ENCODE data around the gene DISC1. TPM values are rescaled to one million over a fixed set of nuclear protein-coding genes. Genes with fewer than 3 reads are reported as not detected.
"Not testable (repeated sequence)": the region's sequence is repeated elsewhere in the genome, so short reads cannot be mapped to it uniquely, and the experiment has no call there.

The DISC1 gene
- total RNA-seq, 1 donor from 2014 or later, result 4.7 TPM

GRCh38 chr1:231613419-231614349, 12.9 kb upstream of the DISC1 start:
- peaks cover 3% of the 10 kb centered on the region for H3K4me1 Mint-ChIP-seq (ENCODE audit: unreplicated experiment)
- H3K27me3 Mint-ChIP-seq, result peaks cover 54% of the 10 kb centered on the region
- peaks cover 5% of the 10 kb centered on the region for H3K9me3 Mint-ChIP-seq
- peak overlapping the region; percentile 5 for H3K27ac Mint-ChIP-seq
- DNase-seq (ENCODE audit: extremely low spot score, unreplicated experiment), result no peak
- no peak for TF ChIP-seq CTCF (conservative IDR thresholded peaks at IDR 0.05)
- no peak overlapping the region for H3K4me3 Mint-ChIP-seq
- H3K36me3 Mint-ChIP-seq, result peaks cover 4% of the 10 kb centered on the region

- peaks cover 5% of the 10 kb centered on the region for H3K9me3 Mint-ChIP-seq
- H3K36me3 Mint-ChIP-seq, result no peaks in the 10 kb centered on the region
- no peak for TF ChIP-seq CTCF (conservative IDR thresholded peaks at IDR 0.05)
- no peak for DNase-seq (ENCODE audit: extremely low spot score, unreplicated experiment)
- no peak overlapping the region for H3K27ac Mint-ChIP-seq
- peaks cover 48% of the 10 kb centered on the region for H3K27me3 Mint-ChIP-seq
- peaks cover 3% of the 10 kb centered on the region for H3K4me1 Mint-ChIP-seq (ENCODE audit: unreplicated experiment)
- H3K4me3 Mint-ChIP-seq, result no peak overlapping the region
Observed at GRCh38 chr1:231616667-231617066, 9.9 kb upstream of the DISC1 start.

GRCh38 chr1:231618609-231619256, 7.9 kb upstream of the DISC1 start:
- DNase-seq (ENCODE audit: extremely low spot score, unreplicated experiment), result no peak
- H3K27me3 Mint-ChIP-seq, result peaks cover 55% of the 10 kb centered on the region
- TF ChIP-seq CTCF (conservative IDR thresholded peaks at IDR 0.05), result no peak
- H3K27ac Mint-ChIP-seq, result no peak overlapping the region
- no peak overlapping the region for H3K4me3 Mint-ChIP-seq
- H3K36me3 Mint-ChIP-seq, result no peaks in the 10 kb centered on the region
- H3K4me1 Mint-ChIP-seq (ENCODE audit: unreplicated experiment), result no peaks in the 10 kb centered on the region
- H3K9me3 Mint-ChIP-seq, result peaks cover 8% of the 10 kb centered on the region

GRCh38 chr1:231619257-231619634, 7.3 kb upstream of the DISC1 start:
- no peak overlapping the region for H3K27ac Mint-ChIP-seq
- no peak overlapping the region for H3K4me3 Mint-ChIP-seq
- no peaks in the 10 kb centered on the region for H3K36me3 Mint-ChIP-seq
- DNase-seq (ENCODE audit: extremely low spot score, unreplicated experiment), result no peak
- no peaks in the 10 kb centered on the region for H3K4me1 Mint-ChIP-seq (ENCODE audit: unreplicated experiment)
- TF ChIP-seq CTCF (conservative IDR thresholded peaks at IDR 0.05), result no peak
- peaks cover 4% of the 10 kb centered on the region for H3K9me3 Mint-ChIP-seq
- peaks cover 57% of the 10 kb centered on the region for H3K27me3 Mint-ChIP-seq

GRCh38 chr1:231625042-231625441, 1.5 kb upstream of the DISC1 start:
- not testable (repeated sequence) for H3K27ac Mint-ChIP-seq; DNase-seq (ENCODE audit: extremely low spot score, unreplicated experiment); H3K9me3 Mint-ChIP-seq; H3K36me3 Mint-ChIP-seq
- peaks cover 13% of the 10 kb centered on the region for H3K4me1 Mint-ChIP-seq (ENCODE audit: unreplicated experiment)
- H3K4me3 Mint-ChIP-seq, result peak overlapping the region; percentile 71
- peaks cover 52% of the 10 kb centered on the region for H3K27me3 Mint-ChIP-seq

GRCh38 chr1:231625975-231626534, 535 bp upstream of the DISC1 start:
- no peak for TF ChIP-seq CTCF (conservative IDR thresholded peaks at IDR 0.05)
- peak overlapping the region; percentile 63 for H3K27ac Mint-ChIP-seq
- DNase-seq (ENCODE audit: extremely low spot score, unreplicated experiment), result no peak
- peaks cover 45% of the 10 kb centered on the region for H3K27me3 Mint-ChIP-seq
- H3K4me3 Mint-ChIP-seq, result peak overlapping the region; percentile 92
- H3K9me3 Mint-ChIP-seq, result peaks cover 4% of the 10 kb centered on the region
- H3K36me3 Mint-ChIP-seq, result no peaks in the 10 kb centered on the region
- H3K4me1 Mint-ChIP-seq (ENCODE audit: unreplicated experiment), result peaks cover 13% of the 10 kb centered on the region
